ENCODE results near the gene CADM2. TPM values are rescaled to one million over a fixed set of nuclear protein-coding genes. Genes with fewer than 3 reads are reported as not detected.

CADM2 gene
- total RNA-seq, 1 experiment from 2014 or later, result 3.7 TPM

- Histone ChIP-seq H3K4me3 (ENCODE audit: low read depth, low read length, poor library complexity, severe bottlenecking) (no peak overlapping the region), H3K27me3 (replicated peaks; ENCODE audit: insufficient read depth, low read depth, low read length, poor library complexity) (no peaks in the 10 kb centered on the region), H3K9me3 (ENCODE audit: low read depth, low read length, poor library complexity, severe bottlenecking) (no peaks in the 10 kb centered on the region), H3K4me1 (ENCODE audit: insufficient read depth, low read length, poor library complexity, severe bottlenecking) (no peaks in the 10 kb centered on the region), H3K27ac (ENCODE audit: low read depth, low read length, poor library complexity, severe bottlenecking) (no peak overlapping the region), H3K36me3 (ENCODE audit: insufficient read depth, low read length, poor library complexity, severe bottlenecking) (no peaks in the 10 kb centered on the region)
- no peak for DNase-seq (ENCODE audit: low spot score)
- no peak for TF ChIP-seq CTCF (conservative IDR thresholded peaks at IDR 0.05; ENCODE audit: low read depth, low read length)
- no peak for TF ChIP-seq EZH2 (IDR thresholded peaks at IDR 0.05; ENCODE audit: borderline replicate concordance, low read depth, low read length, poor library complexity, severe bottlenecking)
- POLR2A ChIA-PET (ENCODE audit: low non-redundant PET), result no interaction called here
- no TSS peak for BruUV-seq (replicated peaks)
- intact Hi-C loops (cut with micrococcal nuclease; ENCODE audit: unreplicated experiment), result no loop called here
- CTCF ChIA-PET, result no interaction called here
Measured at GRCh38 chr3:85370341-85370740, 411.6 kb downstream of the CADM2 start.

DNA sequence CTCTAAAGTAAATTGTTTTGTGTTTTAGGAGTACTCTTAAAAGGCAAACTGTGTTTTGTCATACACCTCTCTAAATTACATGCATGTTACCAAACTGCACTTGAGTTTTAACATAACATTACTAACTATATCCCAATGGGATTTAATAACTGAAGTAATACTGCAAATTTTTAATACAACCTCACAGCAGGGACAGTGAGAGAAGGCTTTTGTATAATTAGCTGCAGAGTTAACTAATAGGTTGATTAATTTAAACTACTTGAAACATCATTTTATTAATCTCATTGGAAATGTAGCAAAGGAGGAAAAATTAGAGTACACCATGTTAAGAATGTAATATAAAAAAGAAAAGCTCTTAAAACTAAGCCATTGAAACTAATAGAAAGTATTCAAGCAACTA lies 417.3 kb downstream of the CADM2 start:
- DNase-seq (ENCODE audit: low spot score), result no peak
- no peak for TF ChIP-seq EZH2 (IDR thresholded peaks at IDR 0.05; ENCODE audit: borderline replicate concordance, low read depth, low read length, poor library complexity, severe bottlenecking)
- TF ChIP-seq CTCF (conservative IDR thresholded peaks at IDR 0.05; ENCODE audit: low read depth, low read length), result no peak
- Histone ChIP-seq H3K27me3 (replicated peaks; ENCODE audit: insufficient read depth, low read depth, low read length, poor library complexity) (no peaks in the 10 kb centered on the region), H3K36me3 (ENCODE audit: insufficient read depth, low read length, poor library complexity, severe bottlenecking) (no peaks in the 10 kb centered on the region), H3K9me3 (ENCODE audit: low read depth, low read length, poor library complexity, severe bottlenecking) (no peaks in the 10 kb centered on the region), H3K27ac (ENCODE audit: low read depth, low read length, poor library complexity, severe bottlenecking) (no peak overlapping the region), H3K4me3 (ENCODE audit: low read depth, low read length, poor library complexity, severe bottlenecking) (no peak overlapping the region), H3K4me1 (ENCODE audit: insufficient read depth, low read length, poor library complexity, severe bottlenecking) (no peaks in the 10 kb centered on the region)
- ChIA-PET CTCF (no interaction called here), POLR2A (ENCODE audit: low non-redundant PET) (no interaction called here)
- intact Hi-C loops (cut with micrococcal nuclease; ENCODE audit: unreplicated experiment), result no loop called here
- BruUV-seq (replicated peaks), result no TSS peak

DNA sequence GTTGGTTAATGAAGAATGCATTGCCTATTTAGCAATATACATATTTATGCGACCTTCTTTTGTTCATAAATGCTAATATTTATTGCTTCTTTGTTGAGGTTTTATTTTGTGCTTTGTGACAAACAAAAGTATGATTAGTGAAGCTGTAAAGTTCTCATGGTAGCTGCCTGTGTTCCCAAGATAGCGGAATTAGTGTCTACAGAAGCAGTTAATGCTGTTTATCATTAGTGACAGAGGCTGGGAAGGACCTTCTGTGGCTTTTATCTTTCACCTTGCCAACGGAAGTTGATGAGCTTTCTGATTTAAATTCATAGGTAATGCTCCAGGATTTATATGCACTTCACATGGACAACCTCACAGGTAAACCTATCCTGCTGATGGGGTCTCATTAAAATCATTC lies 418.3 kb downstream of the CADM2 start:
- TF ChIP-seq EZH2 (IDR thresholded peaks at IDR 0.05; ENCODE audit: borderline replicate concordance, low read depth, low read length, poor library complexity, severe bottlenecking) (no peak), CTCF (conservative IDR thresholded peaks at IDR 0.05; ENCODE audit: low read depth, low read length) (no peak)
- Histone ChIP-seq H3K4me1 (ENCODE audit: insufficient read depth, low read length, poor library complexity, severe bottlenecking) (no peaks in the 10 kb centered on the region), H3K27me3 (replicated peaks; ENCODE audit: insufficient read depth, low read depth, low read length, poor library complexity) (no peaks in the 10 kb centered on the region), H3K27ac (ENCODE audit: low read depth, low read length, poor library complexity, severe bottlenecking) (no peak overlapping the region), H3K9me3 (ENCODE audit: low read depth, low read length, poor library complexity, severe bottlenecking) (no peaks in the 10 kb centered on the region), H3K36me3 (ENCODE audit: insufficient read depth, low read length, poor library complexity, severe bottlenecking) (no peaks in the 10 kb centered on the region), H3K4me3 (ENCODE audit: low read depth, low read length, poor library complexity, severe bottlenecking) (no peak overlapping the region)
- no TSS peak for BruUV-seq (replicated peaks)
- no peak for DNase-seq (ENCODE audit: low spot score)
- ChIA-PET CTCF (no interaction called here), POLR2A (ENCODE audit: low non-redundant PET) (no interaction called here)
- intact Hi-C loops (cut with micrococcal nuclease; ENCODE audit: unreplicated experiment), result no loop called here

Measured in A673 (cell line).